ENCODE results near the gene ZNF385D. TPM values are rescaled to one million over a fixed set of nuclear protein-coding genes. Genes with fewer than 3 reads are reported as not detected.

ZNF385D gene
- total RNA-seq, 3 donors from 2014 or later = 3.2 to 4.3 (median 3.8) TPM

DNA sequence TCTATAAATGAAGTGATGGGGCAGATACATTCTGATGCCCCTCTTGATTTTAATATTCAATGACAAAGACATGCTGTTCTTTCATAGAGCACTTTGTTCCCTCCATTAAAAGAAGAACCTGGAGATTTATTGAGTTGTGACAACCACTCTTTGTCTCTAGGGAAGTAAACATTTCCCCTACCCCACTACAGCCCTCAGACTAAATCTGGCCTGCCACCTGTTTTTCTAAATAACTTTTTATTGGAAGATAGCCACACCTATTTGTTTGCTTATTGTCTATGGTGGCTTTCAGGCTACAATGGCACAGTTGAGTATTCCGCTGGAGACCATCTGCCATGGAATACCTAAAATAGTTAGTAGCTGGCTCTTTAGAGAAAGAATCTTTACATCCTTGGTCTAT is 41.2 kb upstream of the ZNF385D start:
- no peaks in the 10 kb centered on the region for H3K36me3 ChIP-seq
- no peak overlapping the region for H3K27ac ChIP-seq
- no peak for DNase-seq (ENCODE audit: low spot score in 2 of 2)
- intact Hi-C loops (cut with DNase I; ENCODE audit: low total_unique reads) = no loop called here
- TF ChIP-seq POLR2AphosphoS5 (IDR thresholded peaks at IDR 0.05) (no peak), POLR2A (IDR thresholded peaks at IDR 0.05) (no peak)
- TF ChIP-seq, protein P1, sequence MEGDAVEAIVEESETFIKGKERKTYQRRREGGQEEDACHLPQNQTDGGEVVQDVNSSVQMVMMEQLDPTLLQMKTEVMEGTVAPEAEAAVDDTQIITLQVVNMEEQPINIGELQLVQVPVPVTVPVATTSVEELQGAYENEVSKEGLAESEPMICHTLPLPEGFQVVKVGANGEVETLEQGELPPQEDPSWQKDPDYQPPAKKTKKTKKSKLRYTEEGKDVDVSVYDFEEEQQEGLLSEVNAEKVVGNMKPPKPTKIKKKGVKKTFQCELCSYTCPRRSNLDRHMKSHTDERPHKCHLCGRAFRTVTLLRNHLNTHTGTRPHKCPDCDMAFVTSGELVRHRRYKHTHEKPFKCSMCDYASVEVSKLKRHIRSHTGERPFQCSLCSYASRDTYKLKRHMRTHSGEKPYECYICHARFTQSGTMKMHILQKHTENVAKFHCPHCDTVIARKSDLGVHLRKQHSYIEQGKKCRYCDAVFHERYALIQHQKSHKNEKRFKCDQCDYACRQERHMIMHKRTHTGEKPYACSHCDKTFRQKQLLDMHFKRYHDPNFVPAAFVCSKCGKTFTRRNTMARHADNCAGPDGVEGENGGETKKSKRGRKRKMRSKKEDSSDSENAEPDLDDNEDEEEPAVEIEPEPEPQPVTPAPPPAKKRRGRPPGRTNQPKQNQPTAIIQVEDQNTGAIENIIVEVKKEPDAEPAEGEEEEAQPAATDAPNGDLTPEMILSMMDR (IDR thresholded peaks at IDR 0.05) = no peak
- no peaks in the 10 kb centered on the region for H3K9me3 ChIP-seq
- no peaks in the 10 kb centered on the region for H3K27me3 ChIP-seq
- no peak overlapping the region for H3K4me3 ChIP-seq
- no peaks in the 10 kb centered on the region for H3K4me1 ChIP-seq

DNA sequence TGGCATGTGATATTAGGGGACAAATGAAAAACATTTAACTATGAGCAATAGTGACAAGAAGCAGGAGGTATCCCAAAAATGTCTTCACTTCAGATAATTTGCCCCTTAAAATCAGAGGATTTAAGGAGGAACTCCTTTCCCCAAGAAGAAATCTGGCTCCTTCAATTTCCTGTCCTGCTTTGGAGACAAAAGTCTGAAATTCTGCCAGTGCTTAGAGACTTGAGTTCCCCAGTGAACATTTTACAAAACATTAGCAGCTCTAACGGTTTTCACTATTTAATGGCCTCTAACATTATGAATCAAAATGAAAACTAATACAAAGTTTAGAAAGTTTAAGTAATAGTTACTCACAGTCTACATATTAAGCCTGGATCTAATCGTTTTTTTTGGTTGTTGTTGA is 40.3 kb upstream of the ZNF385D start:
- Histone ChIP-seq H3K27ac (no peak overlapping the region), H3K9me3 (no peaks in the 10 kb centered on the region), H3K4me1 (no peaks in the 10 kb centered on the region), H3K27me3 (no peaks in the 10 kb centered on the region), H3K36me3 (no peaks in the 10 kb centered on the region), H3K4me3 (no peak overlapping the region)
- intact Hi-C loops (cut with DNase I; ENCODE audit: low total_unique reads) = no loop called here
- no peak for DNase-seq (ENCODE audit: low spot score in 2 of 2)
- TF ChIP-seq POLR2A (IDR thresholded peaks at IDR 0.05) (no peak), POLR2AphosphoS5 (IDR thresholded peaks at IDR 0.05) (no peak)
- TF ChIP-seq, protein P1 (IDR thresholded peaks at IDR 0.05) = no peak

DNA sequence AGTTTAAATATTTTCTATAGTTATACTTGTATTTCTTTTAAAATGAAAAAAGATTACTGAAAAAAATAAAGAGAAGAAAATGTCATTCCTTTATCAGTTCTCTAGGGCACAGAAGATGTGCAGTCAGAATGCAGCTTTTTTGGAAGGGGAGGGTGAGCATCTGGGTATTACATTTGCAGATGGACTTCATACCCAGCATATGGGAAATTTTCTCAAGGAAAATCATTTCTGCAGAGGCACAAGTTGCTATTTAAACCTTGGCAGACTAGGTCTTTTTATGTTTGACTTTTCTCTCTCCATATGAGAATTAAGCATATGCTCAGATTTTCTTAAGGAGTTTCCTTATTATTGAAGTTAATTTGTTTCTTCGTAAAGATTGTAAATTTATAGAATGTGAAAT is 39.5 kb upstream of the ZNF385D start:
- intact Hi-C loops (cut with DNase I; ENCODE audit: low total_unique reads) = no loop called here

DNA sequence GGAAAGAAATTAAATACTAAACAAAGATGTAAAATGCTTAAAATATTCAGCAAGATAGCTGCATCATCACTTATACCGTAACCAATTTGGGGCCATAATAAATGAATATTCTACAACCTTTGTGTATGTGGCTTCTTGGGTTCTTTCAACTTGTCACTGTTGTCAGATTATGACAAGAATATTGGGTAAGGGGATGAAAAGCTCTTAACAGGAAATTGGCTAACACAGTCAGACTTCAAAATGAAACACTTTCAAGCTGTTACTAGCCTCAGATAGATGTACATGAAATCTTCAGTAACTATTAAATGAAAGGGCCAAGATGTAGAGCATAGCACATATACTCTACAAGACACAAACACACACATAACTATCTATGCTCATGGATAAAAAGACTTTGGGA is 38.7 kb upstream of the ZNF385D start:
- H3K27me3 ChIP-seq = no peaks in the 10 kb centered on the region
- H3K27ac ChIP-seq = no peak overlapping the region
- no peak overlapping the region for H3K4me3 ChIP-seq
- no peak for DNase-seq (ENCODE audit: low spot score in 2 of 2)
- no peaks in the 10 kb centered on the region for H3K9me3 ChIP-seq
- H3K36me3 ChIP-seq = no peaks in the 10 kb centered on the region
- intact Hi-C loops (cut with DNase I; ENCODE audit: low total_unique reads) = no loop called here
- TF ChIP-seq POLR2AphosphoS5 (IDR thresholded peaks at IDR 0.05) (no peak), POLR2A (IDR thresholded peaks at IDR 0.05) (no peak)
- TF ChIP-seq, protein P1 (IDR thresholded peaks at IDR 0.05) = no peak
- no peaks in the 10 kb centered on the region for H3K4me1 ChIP-seq

More for the DNA sequence above, 39.5 kb upstream of the ZNF385D start:
- H3K36me3 ChIP-seq = no peaks in the 10 kb centered on the region
- H3K4me3 ChIP-seq = no peak overlapping the region
- H3K27me3 ChIP-seq = no peaks in the 10 kb centered on the region
- no peak for DNase-seq (ENCODE audit: low spot score in 2 of 2)
- no peaks in the 10 kb centered on the region for H3K4me1 ChIP-seq
- TF ChIP-seq POLR2AphosphoS5 (IDR thresholded peaks at IDR 0.05) (no peak), POLR2A (IDR thresholded peaks at IDR 0.05) (no peak)
- TF ChIP-seq, protein P1 (IDR thresholded peaks at IDR 0.05) = no peak
- no peaks in the 10 kb centered on the region for H3K9me3 ChIP-seq
- H3K27ac ChIP-seq = no peak overlapping the region

DNA sequence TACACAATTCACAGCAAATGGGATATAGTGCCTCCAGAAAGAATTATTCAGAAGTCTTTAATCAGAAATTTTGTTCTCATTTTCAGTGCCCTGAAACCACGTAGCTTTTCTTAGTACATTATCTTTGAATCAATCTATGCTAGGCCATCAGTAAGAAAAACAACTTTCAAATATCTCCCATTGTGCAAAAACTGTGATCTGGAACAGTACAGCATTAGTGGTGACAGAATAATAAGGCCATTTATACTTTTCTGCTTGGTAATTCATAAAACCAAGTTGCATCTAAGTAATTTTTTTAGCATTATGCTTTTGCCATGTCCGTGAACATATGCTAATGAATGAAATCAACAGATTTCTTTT is 35.4 kb upstream of the ZNF385D start:
- H3K4me3 ChIP-seq = no peak overlapping the region
- DNase-seq (ENCODE audit: low spot score in 2 of 2) = no peak
- no peaks in the 10 kb centered on the region for H3K4me1 ChIP-seq
- intact Hi-C loops (cut with DNase I; ENCODE audit: low total_unique reads) = no loop called here
- TF ChIP-seq, protein P1 (IDR thresholded peaks at IDR 0.05) = no peak
- TF ChIP-seq POLR2A (IDR thresholded peaks at IDR 0.05) (no peak), POLR2AphosphoS5 (IDR thresholded peaks at IDR 0.05) (no peak)
- H3K27me3 ChIP-seq = no peaks in the 10 kb centered on the region
- H3K27ac ChIP-seq = peak overlapping the region; percentile 43 to 53
- H3K36me3 ChIP-seq = no peaks in the 10 kb centered on the region
- no peaks in the 10 kb centered on the region for H3K9me3 ChIP-seq
